GM19324 (cell line): ENCODE data around the gene SAE1.
A peak's percentile ranks its signal among the peaks of the same experiment; 100 is the strongest.
"Not testable (repeated sequence)": the region's sequence is repeated elsewhere in the genome, so short reads cannot be mapped to it uniquely, and the experiment has no call there.

Experiments used
- ATAC-seq: cut with Tn5 transposase; IDR thresholded peaks from one replicate; pipeline ENCODE4 v1.9.1; 2021; ENCODE audit warnings: mild to moderate bottlenecking, moderate library complexity; ENCODE audit not compliant: unreplicated experiment, low FRiP score

Gene SAE1

DNA sequence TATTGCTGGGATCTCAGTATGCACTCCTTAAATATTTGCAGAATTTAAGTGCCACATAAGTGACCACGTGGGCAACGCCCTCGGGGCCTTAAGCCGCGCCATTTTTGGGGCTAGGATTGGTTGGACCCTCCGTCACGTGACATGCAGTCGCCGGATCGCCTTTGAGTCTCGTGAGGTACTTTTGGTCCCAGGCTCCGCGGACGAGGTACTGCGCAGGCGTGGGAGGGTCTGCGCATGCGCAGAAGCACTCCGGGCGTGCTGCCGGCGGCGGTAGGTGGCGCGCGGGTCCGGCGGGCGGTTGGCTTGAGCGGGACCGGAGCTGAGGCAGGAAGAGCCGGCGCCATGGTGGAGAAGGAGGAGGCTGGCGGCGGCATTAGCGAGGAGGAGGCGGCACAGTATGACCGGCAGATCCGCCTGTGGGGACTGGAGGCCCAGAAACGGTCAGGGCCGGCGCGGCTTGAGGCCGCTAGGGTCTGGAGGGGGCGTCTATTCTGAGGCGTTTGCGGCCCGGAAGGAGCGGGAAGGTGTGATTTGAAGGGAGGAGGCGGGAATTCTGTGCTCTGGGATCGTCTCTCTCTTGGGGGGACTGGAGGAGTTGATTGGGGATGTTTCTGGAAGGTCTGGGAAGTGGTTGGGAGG, at the start of gene SAE1:
TSS of gene SAE1 (plus strand) at position 247 of the 639 bp plus-strand sequence. CDS start at position 343, 96 bp downstream.
- ATAC-seq: peak; percentile 93

DNA sequence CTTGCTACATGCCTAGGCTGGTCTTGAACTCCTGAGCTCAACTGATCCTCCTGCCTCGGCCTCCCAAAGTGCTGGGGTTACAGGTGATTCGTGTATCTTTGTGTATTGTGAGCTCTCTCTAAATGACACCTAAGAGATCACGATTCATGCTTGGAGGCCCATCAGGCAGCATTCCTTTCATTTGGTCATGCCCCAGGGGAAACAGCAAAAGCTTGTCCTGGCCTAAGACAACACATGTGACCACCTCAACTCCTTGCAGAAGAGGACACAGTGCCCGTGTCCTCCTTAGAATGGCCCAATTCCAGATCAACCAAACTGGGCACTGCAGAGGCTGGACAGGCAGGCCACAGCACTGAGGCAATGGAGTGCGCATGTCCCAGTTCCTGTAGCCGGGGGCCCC, 49.5 kb upstream of the SAE1 start:
- ATAC-seq: no peak

GRCh38 chr19:47082493-47082892, 48.1 kb upstream of the SAE1 start:
- ATAC-seq: no peak

GRCh38 chr19:47084879-47085439, 45.7 kb upstream of the SAE1 start:
- ATAC-seq: no peak

DNA sequence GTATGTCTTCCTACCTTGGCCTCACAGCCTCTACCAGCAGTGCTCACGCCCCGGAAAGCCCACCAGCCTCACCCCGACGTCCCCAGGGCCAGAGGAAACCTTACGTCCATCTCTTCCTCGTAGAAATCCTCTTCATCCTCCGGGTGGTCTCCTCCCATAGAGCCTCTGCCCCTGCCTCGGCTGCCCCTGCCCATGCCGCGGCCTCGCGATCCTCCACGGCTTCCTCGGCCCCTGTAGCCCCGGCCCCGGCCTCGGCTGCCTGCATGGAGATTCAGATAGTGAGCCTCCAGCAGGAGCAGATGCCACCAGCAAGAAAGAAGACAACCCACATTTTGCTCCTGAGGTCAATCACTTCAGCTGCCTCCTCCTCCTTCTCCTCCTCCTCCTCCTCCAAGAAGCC, 44.4 kb upstream of the SAE1 start:
- ATAC-seq: no peak

- ATAC-seq: no peak
Measured at GRCh38 chr19:47089767-47090350, 40.8 kb upstream of the SAE1 start.

DNA sequence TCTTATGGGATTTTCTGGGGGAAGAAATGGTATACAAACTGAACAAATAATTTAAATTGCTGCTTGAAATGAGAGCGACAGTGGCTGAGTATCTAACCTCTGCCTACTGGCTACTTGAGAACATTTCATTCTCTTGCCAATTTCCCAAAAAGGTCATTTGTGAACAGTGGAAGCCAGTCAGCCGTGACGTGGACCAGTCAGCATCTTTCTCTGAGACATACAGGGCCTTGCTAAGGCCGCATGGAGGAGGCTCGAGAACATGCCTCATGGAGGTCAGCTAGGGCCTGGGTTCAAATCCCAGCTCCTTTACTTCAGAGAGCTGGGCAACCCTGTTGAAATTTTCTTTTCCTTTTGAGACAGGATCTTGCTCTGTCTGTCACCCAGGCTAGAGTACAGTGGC, 37.4 kb upstream of the SAE1 start:
- ATAC-seq: no peak

DNA sequence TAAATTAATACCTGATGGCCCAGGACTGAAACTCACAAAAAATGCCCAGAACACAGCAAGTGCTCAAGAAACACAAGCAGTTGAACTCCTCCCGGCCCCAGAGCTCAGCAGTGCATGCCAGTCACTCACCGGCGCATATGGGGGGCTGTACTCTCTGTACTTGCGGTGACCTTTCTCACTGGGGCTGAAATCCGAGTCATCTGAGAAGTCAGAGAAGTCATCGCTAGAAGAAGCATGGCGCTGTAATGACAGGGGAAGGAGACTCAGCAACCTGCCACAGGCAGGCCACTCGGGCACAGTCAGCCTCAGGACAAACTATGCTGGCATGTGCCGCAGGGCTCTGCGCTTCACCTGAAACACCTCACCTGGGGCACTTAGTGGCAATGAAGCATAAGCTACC, 36.8 kb upstream of the SAE1 start:
- no peak for ATAC-seq

DNA sequence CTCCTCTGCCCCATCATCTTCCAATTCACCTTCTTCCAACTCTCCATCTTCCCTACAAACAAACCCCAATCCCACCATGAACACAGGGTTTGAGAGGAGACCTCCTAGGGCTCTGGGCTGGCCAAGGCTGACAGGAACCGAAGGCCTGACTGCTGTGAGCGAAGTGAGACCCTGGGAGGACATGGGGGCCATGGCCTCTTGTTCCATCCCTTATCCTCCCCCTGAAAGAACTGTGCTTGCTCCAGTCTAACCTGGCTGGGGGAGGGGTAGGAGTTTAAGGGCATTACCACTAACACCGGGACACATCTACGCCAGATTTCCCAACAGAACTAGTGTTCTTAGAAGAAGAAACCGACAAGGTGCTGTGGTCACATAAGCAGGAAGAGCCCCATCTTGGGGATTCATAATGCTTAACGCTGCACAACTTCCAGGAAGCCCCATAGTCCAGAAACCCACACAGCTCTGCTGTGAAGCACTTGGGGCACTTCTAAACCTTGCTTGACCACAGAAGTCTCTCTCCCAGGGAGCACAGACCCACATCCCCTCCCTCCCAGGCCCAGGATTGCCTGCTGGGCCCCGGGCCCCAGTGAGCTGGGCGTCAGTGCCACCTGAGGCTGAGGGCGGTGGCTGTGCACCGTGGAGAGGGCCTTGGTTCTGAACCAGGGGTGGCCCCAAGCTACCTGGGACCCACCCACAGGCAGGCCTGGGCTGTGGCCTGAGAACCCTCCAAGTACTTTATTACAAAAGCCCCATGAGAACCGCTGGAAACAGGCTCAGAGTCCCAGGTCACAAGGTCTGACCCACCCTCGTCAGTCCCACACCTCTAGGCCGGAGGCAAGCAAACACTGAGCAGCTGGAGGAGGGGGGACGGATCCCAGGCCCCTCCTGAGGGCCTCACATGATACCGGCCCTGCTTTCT, 35.8 kb upstream of the SAE1 start:
- ATAC-seq: no peak

- no peak for ATAC-seq
Measured at GRCh38 chr19:47095476-47096099, 35.0 kb upstream of the SAE1 start.

GRCh38 chr19:47096100-47096704, 34.4 kb upstream of the SAE1 start:
- no peak for ATAC-seq

GRCh38 chr19:47096721-47097120, 33.9 kb upstream of the SAE1 start:
- ATAC-seq: no peak

DNA sequence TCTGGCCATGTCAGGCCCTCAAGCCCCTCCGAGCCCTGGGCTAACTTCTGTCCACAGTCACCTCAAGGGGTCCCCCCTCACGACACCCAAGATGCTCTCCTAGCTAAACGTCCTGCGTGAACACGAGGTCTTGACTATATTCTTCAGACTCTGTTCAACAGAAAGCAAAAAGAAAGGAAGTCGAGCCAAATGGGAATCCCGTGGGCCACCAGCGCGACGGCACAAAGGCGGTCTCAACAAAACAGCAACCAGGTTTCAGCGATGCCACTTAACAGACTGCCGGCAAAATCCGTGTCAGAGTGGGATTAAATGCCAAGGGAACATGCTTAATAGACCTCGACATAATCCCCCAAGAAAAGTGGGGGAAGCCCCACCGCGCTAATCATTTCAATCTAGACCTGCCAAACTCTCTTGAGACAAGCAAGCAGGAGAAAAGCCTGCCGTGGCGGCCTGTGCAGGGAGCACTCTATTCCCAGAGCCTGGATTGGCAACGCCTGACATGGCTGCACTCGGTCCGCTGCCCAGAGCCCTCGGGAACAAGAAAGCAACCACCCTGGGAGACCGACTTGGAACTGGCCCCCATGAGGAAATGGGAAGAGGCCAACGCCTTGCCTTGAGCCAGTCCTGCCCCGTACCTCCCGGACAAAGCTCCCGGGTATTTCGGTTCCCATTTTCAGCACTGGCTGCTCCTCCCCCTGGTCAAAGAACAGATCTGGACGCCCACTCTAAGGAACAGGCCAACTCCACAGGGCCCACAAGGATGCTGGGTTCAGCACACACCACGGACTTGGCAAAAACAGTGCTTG, 33.0 kb upstream of the SAE1 start:
- ATAC-seq: no peak

GRCh38 chr19:47098608-47099007, 32.0 kb upstream of the SAE1 start:
- ATAC-seq: no peak

GRCh38 chr19:47099576-47100050, 31.0 kb upstream of the SAE1 start:
- ATAC-seq: no peak

- no peak for ATAC-seq
Measured at GRCh38 chr19:47100290-47100689, 30.3 kb upstream of the SAE1 start.

GRCh38 chr19:47101116-47101515, 29.5 kb upstream of the SAE1 start:
- not testable (repeated sequence) for ATAC-seq

GRCh38 chr19:47102346-47103060, 28.1 kb upstream of the SAE1 start:
- ATAC-seq: no peak

- ATAC-seq: no peak
Measured at GRCh38 chr19:47104680-47105079, 26.0 kb upstream of the SAE1 start.
